ENCODE data around the gene OLAH.

- no peak for TF ChIP-seq RAD21 (IDR thresholded peaks at IDR 0.05)
- TF ChIP-seq, protein P1, sequence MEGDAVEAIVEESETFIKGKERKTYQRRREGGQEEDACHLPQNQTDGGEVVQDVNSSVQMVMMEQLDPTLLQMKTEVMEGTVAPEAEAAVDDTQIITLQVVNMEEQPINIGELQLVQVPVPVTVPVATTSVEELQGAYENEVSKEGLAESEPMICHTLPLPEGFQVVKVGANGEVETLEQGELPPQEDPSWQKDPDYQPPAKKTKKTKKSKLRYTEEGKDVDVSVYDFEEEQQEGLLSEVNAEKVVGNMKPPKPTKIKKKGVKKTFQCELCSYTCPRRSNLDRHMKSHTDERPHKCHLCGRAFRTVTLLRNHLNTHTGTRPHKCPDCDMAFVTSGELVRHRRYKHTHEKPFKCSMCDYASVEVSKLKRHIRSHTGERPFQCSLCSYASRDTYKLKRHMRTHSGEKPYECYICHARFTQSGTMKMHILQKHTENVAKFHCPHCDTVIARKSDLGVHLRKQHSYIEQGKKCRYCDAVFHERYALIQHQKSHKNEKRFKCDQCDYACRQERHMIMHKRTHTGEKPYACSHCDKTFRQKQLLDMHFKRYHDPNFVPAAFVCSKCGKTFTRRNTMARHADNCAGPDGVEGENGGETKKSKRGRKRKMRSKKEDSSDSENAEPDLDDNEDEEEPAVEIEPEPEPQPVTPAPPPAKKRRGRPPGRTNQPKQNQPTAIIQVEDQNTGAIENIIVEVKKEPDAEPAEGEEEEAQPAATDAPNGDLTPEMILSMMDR (IDR thresholded peaks at IDR 0.05; ENCODE audit: low read depth, low read length, missing input control): no peak
- no peak for TF ChIP-seq GABPA (IDR thresholded peaks at IDR 0.05 in 1 of 2, conservative IDR thresholded peaks at IDR 0.05 in 1 of 2)
- TF ChIP-seq, protein P2, sequence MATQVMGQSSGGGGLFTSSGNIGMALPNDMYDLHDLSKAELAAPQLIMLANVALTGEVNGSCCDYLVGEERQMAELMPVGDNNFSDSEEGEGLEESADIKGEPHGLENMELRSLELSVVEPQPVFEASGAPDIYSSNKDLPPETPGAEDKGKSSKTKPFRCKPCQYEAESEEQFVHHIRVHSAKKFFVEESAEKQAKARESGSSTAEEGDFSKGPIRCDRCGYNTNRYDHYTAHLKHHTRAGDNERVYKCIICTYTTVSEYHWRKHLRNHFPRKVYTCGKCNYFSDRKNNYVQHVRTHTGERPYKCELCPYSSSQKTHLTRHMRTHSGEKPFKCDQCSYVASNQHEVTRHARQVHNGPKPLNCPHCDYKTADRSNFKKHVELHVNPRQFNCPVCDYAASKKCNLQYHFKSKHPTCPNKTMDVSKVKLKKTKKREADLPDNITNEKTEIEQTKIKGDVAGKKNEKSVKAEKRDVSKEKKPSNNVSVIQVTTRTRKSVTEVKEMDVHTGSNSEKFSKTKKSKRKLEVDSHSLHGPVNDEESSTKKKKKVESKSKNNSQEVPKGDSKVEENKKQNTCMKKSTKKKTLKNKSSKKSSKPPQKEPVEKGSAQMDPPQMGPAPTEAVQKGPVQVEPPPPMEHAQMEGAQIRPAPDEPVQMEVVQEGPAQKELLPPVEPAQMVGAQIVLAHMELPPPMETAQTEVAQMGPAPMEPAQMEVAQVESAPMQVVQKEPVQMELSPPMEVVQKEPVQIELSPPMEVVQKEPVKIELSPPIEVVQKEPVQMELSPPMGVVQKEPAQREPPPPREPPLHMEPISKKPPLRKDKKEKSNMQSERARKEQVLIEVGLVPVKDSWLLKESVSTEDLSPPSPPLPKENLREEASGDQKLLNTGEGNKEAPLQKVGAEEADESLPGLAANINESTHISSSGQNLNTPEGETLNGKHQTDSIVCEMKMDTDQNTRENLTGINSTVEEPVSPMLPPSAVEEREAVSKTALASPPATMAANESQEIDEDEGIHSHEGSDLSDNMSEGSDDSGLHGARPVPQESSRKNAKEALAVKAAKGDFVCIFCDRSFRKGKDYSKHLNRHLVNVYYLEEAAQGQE (IDR thresholded peaks at IDR 0.05): no peak
- TF ChIP-seq EGR1 (IDR thresholded peaks at IDR 0.05; ENCODE audit: low read depth in 2 of 2): no peak
- no peak for TF ChIP-seq JUND (IDR thresholded peaks at IDR 0.05)
- no peak for TF ChIP-seq TAF1 (conservative IDR thresholded peaks at IDR 0.05)
- no peak for TF ChIP-seq SP1 (IDR thresholded peaks at IDR 0.05)
- TF ChIP-seq MAX (IDR thresholded peaks at IDR 0.05): no peak
- no peak for TF ChIP-seq FOXA1 (IDR thresholded peaks at IDR 0.05)
- no peak for TF ChIP-seq YY1 (IDR thresholded peaks at IDR 0.05)
- TF ChIP-seq, protein P3, sequence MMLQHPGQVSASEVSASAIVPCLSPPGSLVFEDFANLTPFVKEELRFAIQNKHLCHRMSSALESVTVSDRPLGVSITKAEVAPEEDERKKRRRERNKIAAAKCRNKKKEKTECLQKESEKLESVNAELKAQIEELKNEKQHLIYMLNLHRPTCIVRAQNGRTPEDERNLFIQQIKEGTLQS (IDR thresholded peaks at IDR 0.05): no peak
- no peak for TF ChIP-seq HNF4G (IDR thresholded peaks at IDR 0.05)
Measured at GRCh38 chr10:15069230-15069629, 25.5 kb downstream of the OLAH start.
